ENCODE measurements around the gene YWHAE.
"Not testable (repeated sequence)": the region's sequence is repeated elsewhere in the genome, so short reads cannot be mapped to it uniquely, and the experiment has no call there.

The YWHAE gene

DNA sequence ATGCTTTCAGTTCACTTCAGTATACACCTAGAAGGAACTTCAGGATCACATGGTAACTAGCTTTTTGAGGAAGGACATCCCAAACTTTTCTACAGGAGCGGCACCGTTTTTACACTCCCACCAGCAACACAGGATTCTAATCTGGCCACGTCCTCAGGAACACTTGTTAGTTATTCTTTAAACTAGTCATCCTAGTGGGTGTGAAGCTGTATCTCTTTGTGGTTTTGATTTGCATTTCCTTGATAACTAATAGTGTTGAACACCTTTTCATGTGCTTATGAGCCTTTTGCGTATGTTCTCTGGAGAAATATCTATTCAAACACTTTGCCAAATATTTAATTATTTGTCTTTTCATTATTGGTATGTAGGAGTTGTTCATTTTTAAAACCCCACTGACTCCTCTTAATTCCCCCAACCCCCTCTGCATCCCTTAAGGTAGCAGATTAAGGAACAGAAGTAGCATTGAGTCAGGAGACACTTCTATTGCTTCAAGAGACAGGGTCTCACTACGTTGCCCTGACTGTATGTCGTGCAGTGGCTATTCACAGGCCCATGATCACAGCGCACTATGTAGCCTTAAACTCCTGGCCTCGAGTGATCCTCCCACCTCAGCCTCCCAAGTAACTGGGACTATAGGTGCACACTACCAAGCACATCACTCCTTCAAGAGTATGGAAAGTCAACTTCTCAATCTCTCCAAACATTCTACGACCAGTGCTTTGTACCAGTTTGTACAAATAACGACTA lies 25.4 kb downstream of the YWHAE start:
- in situ Hi-C loops (cut with MboI; ENCODE audit: low sequenced_read_pairs) = no loop called here

DNA sequence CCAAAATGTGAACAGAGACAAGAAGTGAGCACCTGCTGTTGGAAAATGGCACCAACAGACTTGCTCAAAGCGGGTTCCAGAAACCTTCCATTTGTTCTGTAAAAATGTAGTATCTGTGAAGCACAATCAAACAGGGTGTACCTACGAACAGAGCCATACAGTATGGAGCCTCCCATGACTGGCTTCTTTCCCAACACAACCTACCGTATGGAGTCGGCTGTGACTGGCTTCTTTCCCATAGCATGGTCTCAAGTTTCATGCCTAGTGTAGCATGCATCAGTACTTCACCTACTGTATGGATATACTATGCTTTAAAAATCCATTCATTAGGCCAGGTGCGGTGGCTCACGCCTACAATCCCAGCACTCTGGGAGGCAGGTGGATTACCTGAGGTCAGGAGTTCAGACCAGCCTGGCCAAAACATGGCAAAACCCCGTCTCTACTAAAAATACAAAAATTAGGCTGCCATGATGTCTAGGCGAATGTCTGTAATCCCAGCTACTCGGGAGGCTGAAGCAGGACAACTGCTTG lies 26.2 kb downstream of the YWHAE start:
- in situ Hi-C loops (cut with MboI; ENCODE audit: low sequenced_read_pairs) = no loop called here

GRCh38 chr17:1372618-1373017 lies 27.4 kb downstream of the YWHAE start:
- in situ Hi-C loops (cut with MboI; ENCODE audit: low sequenced_read_pairs) = no loop called here

GRCh38 chr17:1371893-1372590 lies 28.0 kb downstream of the YWHAE start:
- in situ Hi-C loops (cut with MboI; ENCODE audit: low sequenced_read_pairs) = no loop called here

DNA sequence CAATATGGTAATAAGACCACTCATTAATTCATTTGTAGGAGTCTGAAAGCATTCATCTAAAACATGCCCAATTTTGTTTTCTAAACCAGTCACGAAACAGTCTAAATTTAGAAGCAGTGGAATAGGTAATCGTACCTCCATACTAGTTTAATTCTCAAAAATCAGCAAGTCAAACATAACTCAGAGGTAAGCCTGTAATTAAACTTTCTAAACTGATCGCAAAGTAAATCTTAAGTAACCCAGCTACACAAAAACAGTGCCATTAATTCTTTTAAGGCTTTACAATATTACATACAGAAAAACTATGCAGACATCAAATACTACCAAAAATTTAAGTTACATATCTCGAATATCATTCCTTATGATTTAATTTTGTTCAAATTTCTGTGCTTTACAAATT lies 31.4 kb downstream of the YWHAE start:
- in situ Hi-C loops (cut with MboI; ENCODE audit: low sequenced_read_pairs) = no loop called here

- in situ Hi-C loops (cut with MboI; ENCODE audit: low sequenced_read_pairs) = no loop called here
Measured at GRCh38 chr17:1367351-1367745, 32.7 kb downstream of the YWHAE start.

GRCh38 chr17:1366234-1366633 lies 33.8 kb downstream of the YWHAE start:
- in situ Hi-C loops (cut with MboI; ENCODE audit: low sequenced_read_pairs) = no loop called here

- in situ Hi-C loops (cut with MboI; ENCODE audit: low sequenced_read_pairs) = no loop called here
Measured at GRCh38 chr17:1365445-1366039, 34.5 kb downstream of the YWHAE start.

DNA sequence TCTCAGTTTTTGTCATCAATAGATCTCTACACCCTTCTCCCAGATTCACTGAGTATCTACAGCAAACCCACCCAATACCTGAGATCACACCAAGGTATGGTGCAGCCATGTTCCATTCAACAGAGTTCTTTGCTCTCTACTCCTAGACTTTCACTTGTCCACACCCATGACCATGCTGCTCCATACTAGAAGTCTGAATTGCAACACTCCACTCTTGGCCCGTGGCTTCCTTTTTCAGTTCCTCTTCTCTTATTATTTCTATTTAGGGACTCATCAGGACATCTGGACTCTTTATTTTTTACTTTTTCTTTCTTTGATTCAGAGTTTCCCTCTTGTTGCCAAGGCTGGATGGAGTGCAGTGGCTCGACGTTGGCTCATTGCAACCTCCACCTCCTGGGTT lies 37.1 kb downstream of the YWHAE start:
- in situ Hi-C loops (cut with MboI; ENCODE audit: low sequenced_read_pairs) = no loop called here

DNA sequence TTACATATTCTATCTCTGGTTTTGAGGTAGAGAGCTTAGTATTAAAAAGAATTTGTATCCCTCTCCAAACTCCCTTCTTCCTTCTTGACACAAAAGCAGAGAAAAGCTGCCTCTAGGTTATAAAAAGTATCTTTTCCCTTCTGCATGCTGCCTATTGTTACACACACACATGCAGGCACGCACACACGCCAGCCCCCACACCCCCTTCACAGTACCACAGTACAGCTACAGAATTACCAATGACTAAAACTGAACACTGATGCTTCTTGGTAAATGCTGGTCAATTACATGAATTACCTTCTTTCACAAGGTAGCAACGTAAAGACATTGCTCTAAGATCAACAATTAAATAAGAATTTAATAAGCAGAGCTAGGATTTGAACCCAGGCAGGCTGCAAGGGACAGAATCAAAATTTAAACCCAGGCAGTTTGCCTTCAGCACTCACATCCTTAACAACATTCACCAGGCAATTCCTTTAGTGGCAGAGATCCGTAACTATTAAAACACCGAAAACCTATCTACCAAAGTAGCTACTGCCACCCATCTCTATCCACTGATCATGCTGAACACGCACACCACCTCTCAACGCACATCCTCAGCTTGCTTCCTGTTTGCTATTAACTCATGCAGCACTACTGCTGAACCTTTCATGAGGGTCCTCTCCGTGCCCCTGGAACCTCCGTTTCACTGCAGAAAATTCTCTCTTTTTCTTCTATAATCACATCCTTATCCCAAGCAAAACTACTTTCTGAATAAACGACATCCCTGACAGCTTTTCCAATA lies 37.8 kb downstream of the YWHAE start:
- in situ Hi-C loops (cut with MboI; ENCODE audit: low sequenced_read_pairs) = no loop called here

GRCh38 chr17:1360975-1361374 lies 39.0 kb downstream of the YWHAE start:
- in situ Hi-C loops (cut with MboI; ENCODE audit: low sequenced_read_pairs) = no loop called here

- in situ Hi-C loops (cut with MboI; ENCODE audit: low sequenced_read_pairs) = not testable (repeated sequence)
Measured at GRCh38 chr17:1360315-1360714, 39.7 kb downstream of the YWHAE start.

- in situ Hi-C loops (cut with MboI; ENCODE audit: low sequenced_read_pairs) = no loop called here
Measured at GRCh38 chr17:1354030-1354429, 46.0 kb downstream of the YWHAE start.

DNA sequence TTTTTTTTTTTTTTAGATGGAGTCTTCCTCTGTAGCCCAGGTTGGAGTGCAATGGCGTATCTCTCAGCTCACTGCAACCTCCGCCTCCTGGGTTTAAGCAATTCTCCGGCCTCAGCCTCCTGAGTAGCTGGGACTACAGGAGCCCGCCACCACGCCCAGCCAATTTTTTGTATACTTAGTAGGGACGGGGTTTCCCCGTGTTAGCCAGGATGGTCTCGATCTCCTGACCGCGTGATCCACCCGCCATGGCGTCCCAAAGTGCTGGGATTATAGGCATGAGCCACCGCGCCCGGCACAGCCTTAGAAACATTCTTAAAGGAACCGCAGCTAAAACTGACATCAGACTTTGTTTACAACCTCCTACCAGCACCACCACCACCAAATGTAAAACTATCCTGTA lies 47.5 kb downstream of the YWHAE start:
- in situ Hi-C loops (cut with MboI; ENCODE audit: low sequenced_read_pairs) = not testable (repeated sequence)

GRCh38 chr17:1351971-1352370 lies 48.1 kb downstream of the YWHAE start:
- in situ Hi-C loops (cut with MboI; ENCODE audit: low sequenced_read_pairs) = no loop called here

GRCh38 chr17:1351275-1351674 lies 48.7 kb downstream of the YWHAE start:
- in situ Hi-C loops (cut with MboI; ENCODE audit: low sequenced_read_pairs) = no loop called here

- in situ Hi-C loops (cut with MboI; ENCODE audit: low sequenced_read_pairs) = no loop called here
Measured at GRCh38 chr17:1347589-1348323, 52.3 kb downstream of the YWHAE start.

- in situ Hi-C loops (cut with MboI; ENCODE audit: low sequenced_read_pairs) = no loop called here
Measured at GRCh38 chr17:1344521-1344920, 55.5 kb downstream of the YWHAE start.

DNA sequence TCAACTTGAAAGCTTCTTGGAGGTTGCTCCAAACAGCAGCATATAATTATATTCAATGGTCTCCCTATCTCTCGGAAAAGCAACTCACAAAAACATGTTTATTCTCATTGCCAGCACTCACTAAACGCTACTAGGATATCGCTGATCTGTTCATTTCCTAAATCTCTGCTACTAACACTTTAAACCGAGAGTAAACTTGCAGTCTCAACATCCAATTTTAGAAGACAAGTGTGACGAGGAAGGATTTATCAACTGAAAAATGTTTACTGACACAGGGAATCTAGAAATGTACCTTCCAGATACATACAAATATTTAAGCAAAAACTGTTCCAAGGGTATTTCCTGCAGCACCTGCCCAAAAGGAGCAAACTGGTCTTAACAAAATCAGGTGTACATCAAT lies 56.5 kb downstream of the YWHAE start:
- in situ Hi-C loops (cut with MboI; ENCODE audit: low sequenced_read_pairs) = no loop called here

GRCh38 chr17:1340371-1340770 lies 59.7 kb downstream of the YWHAE start:
- in situ Hi-C loops (cut with MboI; ENCODE audit: low sequenced_read_pairs) = no loop called here

Measured in hTERT RPE-1 (cell line).